Stimulated activated naive CD8-positive, alpha-beta T cell treated with anti-CD3 and anti-CD28 coated beads, Interleukin-15, amount 100 ng/mL, for 72 hours (primary cell): ENCODE measurements around the gene CDK2AP2.
"Not testable (repeated sequence)": the region's sequence is repeated elsewhere in the genome, so short reads cannot be mapped to it uniquely, and the experiment has no call there.

Experiments
- ATAC-seq: fragments of 150-1000 bp; cut with Tn5 transposase; 2 replicates; pipeline ENCODE4 v1.10.0; 2021; ENCODE audit warnings: mild to moderate bottlenecking, moderate library complexity
- DNase-seq, 2 donors: peaks; one replicate each; pipeline ENCODE4 v3.0.0; 2021 to 2022
- H3K27ac Mint-ChIP-seq, 2 donors: one replicate each; pipeline ENCODE4 v1.8.0; 2022; ENCODE audit warnings: mild to moderate bottlenecking in 2 of 2, mixed read lengths in 2 of 2, moderate library complexity in 2 of 2
- H3K27me3 Mint-ChIP-seq: one replicate; pipeline ENCODE4 v1.8.0; 2022; ENCODE audit warnings: mixed read lengths
- H3K4me1 Mint-ChIP-seq: one replicate; pipeline ENCODE4 v1.8.0; 2022; ENCODE audit warnings: mild to moderate bottlenecking, mixed read lengths
- H3K4me3 Mint-ChIP-seq, 2 donors: one replicate each; pipeline ENCODE4 v1.8.0; 2022; ENCODE audit warnings: mild to moderate bottlenecking in 2 of 2, mixed read lengths in 2 of 2, moderate library complexity in 1 of 2
- H3K9me3 Mint-ChIP-seq, 2 donors: one replicate each; pipeline ENCODE4 v1.8.0; 2022; ENCODE audit warnings: mixed read lengths in 2 of 2

The CDK2AP2 gene

DNA sequence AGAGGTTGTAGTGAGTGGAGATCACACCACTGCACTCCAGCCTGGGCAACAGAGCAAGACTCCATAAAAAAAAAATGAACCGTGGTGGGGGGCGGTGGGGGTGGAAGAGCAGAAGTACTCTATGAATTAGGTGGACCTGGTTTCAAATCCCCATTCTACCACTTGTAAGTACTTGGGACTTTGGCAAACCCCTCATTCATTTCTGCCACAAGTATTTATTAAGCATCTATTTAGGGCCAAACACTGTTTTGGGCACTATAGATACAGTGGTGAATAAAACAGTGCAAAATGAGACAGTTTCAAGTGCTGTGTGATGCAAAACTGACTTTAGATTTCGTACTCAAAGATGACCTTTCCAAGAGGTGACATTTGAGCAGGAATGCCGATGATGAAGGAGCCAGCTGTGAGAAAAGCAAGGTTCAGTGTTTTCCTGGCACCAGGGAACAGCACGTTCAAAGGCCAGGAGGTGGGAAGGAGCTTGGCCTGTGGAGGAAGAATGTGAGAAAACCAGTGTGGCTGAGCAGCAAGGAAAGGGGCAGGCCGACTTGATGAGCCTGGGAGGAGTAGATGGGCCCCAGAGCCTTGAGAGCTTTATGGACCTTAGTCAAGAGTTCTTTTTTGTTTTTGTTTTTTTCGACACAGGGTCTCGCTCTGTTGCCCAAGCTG lies 37.5 kb downstream of the CDK2AP2 start:
- H3K27ac Mint-ChIP-seq, result no peak overlapping the region
- DNase-seq (no peak), ATAC-seq (no peak)
- H3K4me3 Mint-ChIP-seq, result peak overlapping the region in 1 of 2 donors; percentile 92
- H3K4me1 Mint-ChIP-seq, result peaks cover 37% of the 10 kb centered on the region
- H3K27me3 Mint-ChIP-seq, result no peaks in the 10 kb centered on the region
- H3K9me3 Mint-ChIP-seq, result no peaks in the 10 kb centered on the region

DNA sequence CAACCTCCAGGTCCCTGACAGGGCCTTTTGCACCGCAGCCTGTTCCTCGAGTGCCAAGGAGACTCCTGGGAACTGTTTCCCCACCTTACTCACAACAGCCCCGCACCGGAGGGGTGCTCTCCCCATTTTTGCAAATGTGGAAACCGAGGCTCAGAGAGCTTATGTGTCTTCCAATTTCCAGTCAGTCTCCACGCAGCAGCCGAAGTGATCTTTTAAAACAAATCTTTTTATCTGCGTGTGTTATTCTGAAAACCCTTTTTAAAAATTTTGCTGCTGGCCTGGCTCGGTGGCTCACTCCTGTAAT lies 38.5 kb downstream of the CDK2AP2 start:
- DNase-seq (no peak), ATAC-seq (no peak)
- H3K4me1 Mint-ChIP-seq, result peaks cover 47% of the 10 kb centered on the region
- peak overlapping the region; percentile 82 to 92 for H3K4me3 Mint-ChIP-seq
- H3K27ac Mint-ChIP-seq, result peak overlapping the region in 1 of 2 donors; percentile 65
- no peaks in the 10 kb centered on the region for H3K9me3 Mint-ChIP-seq
- no peaks in the 10 kb centered on the region for H3K27me3 Mint-ChIP-seq

DNA sequence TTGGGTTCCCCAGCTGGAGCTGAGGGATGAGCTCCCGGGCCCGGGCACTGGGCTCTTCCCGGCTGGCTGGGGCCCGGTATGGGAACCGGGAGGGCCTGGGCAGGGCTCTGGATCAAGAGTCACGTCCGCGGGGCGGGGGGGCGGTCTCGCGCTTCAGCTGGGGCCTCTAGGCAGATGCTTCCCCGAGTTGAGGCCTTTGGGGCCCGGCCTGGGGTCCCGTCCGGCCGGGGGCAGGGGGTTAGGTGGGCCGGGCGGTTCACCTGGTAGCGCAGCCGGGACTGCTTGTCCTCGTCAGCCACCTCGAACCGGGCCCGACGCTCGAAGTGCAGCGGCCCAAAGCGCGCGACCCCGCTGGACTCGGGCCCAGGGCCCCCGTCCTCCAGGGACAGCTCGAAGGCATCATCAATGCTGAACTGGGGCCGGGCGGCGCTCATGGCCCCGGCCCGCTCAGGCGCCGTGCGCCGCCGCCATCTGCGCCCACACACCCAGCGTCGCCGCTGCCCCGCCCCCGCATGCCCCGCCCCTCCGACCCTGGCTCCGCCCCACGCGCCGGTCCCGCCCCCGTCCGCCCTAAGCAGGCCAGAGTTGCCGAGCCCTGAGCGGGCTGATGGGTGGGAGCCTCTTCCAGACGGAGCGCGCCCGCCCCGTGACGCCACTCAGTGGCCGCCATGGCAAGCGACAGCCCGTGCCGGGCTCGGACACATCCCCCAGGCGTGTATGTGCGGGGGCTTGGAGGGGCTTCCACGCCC lies 39.0 kb downstream of the CDK2AP2 start, which contains the start of gene TMEM134:
TSS of gene TMEM134 (minus strand) at position 493 of the 749 bp plus-strand sequence. CDS start at position 434, 59 bp downstream.
- peaks cover 52% of the 10 kb centered on the region for H3K4me1 Mint-ChIP-seq
- H3K27me3 Mint-ChIP-seq, result no peaks in the 10 kb centered on the region
- ATAC-seq, result peak; percentile 88
- H3K4me3 Mint-ChIP-seq, result peak within 1 kb of the TSS; percentile 92 to 95
- no peaks in the 10 kb centered on the region for H3K9me3 Mint-ChIP-seq
- H3K27ac Mint-ChIP-seq, result peak within 1 kb of the TSS; percentile 89 to 97
- DNase-seq, result peak; percentile 92 to 93

DNA sequence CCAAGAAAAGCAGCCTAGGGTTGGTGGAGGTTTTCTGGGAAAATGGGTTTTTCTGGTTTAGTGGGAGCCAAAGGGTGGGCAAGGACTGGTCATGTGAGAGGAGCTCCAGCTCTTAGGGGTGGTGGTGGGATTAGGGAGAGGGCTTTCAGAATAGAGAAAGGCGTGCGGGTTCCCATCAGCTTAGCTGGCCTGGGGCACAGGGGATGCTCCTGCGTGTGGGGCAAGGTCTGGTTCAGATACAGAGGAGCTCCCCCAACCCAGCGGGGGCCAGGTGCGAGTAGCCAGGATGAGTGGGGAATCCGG lies 39.6 kb downstream of the CDK2AP2 start:
- ATAC-seq (peak; percentile 19), DNase-seq (peak in 1 of 2 donors; percentile 35)
- H3K27me3 Mint-ChIP-seq, result no peaks in the 10 kb centered on the region
- peak overlapping the region; percentile 92 to 95 for H3K4me3 Mint-ChIP-seq
- H3K27ac Mint-ChIP-seq, result peak overlapping the region; percentile 89 to 97
- H3K9me3 Mint-ChIP-seq, result no peaks in the 10 kb centered on the region
- peaks cover 55% of the 10 kb centered on the region for H3K4me1 Mint-ChIP-seq

DNA sequence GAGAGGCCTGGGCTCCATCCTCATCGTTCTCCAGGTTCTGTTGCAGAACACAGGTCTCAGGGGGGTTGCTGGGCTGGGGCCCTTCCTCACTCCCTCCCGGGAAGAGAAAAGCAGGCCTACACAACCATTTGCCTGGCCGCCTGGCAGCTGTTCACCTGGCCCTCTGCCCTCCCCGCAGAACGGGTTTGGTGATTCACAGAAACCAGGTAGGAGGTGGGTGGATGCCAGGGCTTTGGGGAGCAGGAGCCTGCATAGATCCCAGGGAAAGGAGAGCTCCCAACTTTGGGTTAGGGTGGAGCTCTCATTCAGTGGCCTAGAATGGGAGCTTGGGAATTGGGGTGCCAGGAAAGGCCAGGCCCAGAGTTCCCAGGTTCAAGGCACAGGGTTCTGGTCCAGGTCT lies 39.9 kb downstream of the CDK2AP2 start:
- Mint-ChIP-seq H3K9me3 (no peaks in the 10 kb centered on the region), H3K4me1 (peaks cover 55% of the 10 kb centered on the region), H3K27ac (peak overlapping the region; percentile 89 to 97), H3K27me3 (no peaks in the 10 kb centered on the region), H3K4me3 (peak overlapping the region; percentile 92 to 95)
- DNase-seq, result no peak
- ATAC-seq, result no peak

DNA sequence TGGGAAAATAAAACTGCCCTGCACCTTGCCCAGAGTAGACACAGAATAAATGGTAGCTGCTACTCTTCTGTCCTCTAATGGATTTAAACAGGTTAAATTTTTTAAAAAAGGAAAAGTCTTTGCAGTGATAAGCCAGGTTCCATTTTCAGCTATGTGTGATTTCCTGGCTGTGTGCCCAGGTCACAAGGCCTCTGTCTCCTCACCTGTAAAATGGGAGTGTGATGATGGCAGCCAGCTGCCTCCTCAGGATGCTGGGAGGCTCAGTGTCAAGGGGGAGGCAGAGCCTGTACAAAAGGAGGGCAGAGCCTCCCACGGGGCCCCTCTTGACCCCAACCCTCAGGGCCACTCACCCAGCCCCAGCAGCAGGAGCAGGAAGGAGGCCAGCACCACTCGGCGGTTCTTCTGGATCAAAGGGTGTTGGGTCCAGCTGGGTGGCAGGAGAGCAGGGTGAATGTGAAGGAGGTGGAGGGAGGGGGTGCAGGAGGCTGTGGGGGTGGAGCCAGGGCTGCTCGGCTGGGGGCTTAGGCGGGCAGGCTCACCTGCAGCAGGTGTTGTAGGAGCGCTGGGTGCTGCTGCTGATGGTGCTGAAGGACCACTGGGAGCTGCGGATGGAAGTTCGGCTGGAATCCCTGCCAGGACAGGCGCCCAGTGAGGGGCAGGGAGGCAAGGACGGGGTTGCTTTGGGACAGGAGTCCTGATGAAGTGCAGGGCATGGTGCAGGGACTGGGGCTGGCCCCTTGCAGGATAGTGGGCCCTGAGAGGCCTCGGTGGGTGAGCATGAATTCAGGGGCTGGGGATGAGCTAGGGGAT lies 40.8 kb downstream of the CDK2AP2 start:
- H3K4me3 Mint-ChIP-seq, result peak overlapping the region; percentile 92 to 95
- H3K27me3 Mint-ChIP-seq, result no peaks in the 10 kb centered on the region
- peak overlapping the region in 1 of 2 donors; percentile 77 for H3K27ac Mint-ChIP-seq
- DNase-seq (no peak), ATAC-seq (no peak)
- peaks cover 55% of the 10 kb centered on the region for H3K4me1 Mint-ChIP-seq
- no peaks in the 10 kb centered on the region for H3K9me3 Mint-ChIP-seq

DNA sequence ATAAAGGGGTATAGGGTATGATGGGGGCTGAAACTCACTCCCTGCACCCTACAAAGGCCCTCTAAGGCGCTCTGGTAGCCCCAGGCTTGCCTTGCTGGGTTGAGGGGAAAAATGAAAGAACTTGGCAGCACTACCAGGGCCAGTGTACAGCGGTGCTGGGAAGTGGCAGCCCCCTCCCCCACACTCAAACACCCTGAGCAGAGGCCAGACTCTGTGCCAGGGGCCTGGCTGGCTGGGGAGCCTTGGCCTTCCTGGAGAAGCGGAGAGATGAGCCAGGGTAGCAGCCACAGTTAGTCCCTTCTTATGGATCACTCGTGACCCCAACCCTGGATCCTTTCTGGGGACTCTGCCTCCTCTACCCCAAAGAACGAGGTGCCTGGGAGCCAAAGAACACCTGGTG lies 41.6 kb downstream of the CDK2AP2 start:
- Mint-ChIP-seq H3K27ac (peak overlapping the region in 1 of 2 donors; percentile 42), H3K4me1 (peaks cover 55% of the 10 kb centered on the region), H3K4me3 (peak overlapping the region in 1 of 2 donors; percentile 95), H3K27me3 (no peaks in the 10 kb centered on the region), H3K9me3 (no peaks in the 10 kb centered on the region)
- no peak for ATAC-seq
- no peak for DNase-seq

DNA sequence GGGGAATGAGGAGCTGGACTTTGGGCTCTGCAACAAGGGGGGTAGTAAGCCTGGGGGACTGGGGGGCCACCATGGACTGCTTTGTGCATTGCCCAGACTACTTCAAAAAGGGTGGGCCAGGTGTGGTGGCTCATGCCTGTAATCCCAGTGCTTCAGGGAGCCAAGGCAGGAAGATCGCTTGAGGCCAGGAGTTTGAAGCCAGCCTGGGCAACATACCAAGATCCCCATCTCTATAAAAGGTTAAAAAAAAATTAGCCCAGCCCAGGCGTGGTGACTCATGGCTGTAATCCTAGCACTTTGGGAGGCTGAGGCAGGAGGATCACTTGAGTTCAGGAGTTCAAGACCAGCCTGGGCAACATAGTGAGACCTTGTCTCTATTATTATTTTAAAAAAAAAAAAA lies 42.4 kb downstream of the CDK2AP2 start:
- ATAC-seq, H3K27me3 Mint-ChIP-seq, H3K9me3 Mint-ChIP-seq, DNase-seq: not testable (repeated sequence)
- Mint-ChIP-seq H3K4me3 (peak overlapping the region; percentile 92 to 98), H3K27ac (peak overlapping the region; percentile 92 to 99), H3K4me1 (peaks cover 54% of the 10 kb centered on the region)

DNA sequence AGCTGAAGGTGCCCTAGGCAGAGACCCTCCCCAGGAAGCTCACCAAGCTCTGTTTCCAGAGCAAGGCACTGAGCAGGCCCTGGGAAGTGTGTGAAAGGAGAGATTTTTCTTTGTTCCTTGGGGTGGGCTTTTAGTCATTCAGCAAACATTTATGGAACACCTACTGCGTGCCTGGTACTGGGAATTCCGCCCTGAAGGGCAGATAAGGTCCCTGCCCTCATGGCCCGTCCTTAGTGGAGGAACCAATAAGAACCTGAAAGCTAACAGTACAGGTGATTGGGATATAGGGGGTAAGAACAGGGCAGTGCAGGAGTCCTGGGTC lies 42.8 kb downstream of the CDK2AP2 start:
- H3K9me3 Mint-ChIP-seq, result no peaks in the 10 kb centered on the region
- peaks cover 54% of the 10 kb centered on the region for H3K4me1 Mint-ChIP-seq
- ATAC-seq, result no peak
- peak overlapping the region; percentile 92 to 99 for H3K27ac Mint-ChIP-seq
- H3K4me3 Mint-ChIP-seq, result peak overlapping the region; percentile 92 to 98
- no peak for DNase-seq
- H3K27me3 Mint-ChIP-seq, result no peaks in the 10 kb centered on the region

DNA sequence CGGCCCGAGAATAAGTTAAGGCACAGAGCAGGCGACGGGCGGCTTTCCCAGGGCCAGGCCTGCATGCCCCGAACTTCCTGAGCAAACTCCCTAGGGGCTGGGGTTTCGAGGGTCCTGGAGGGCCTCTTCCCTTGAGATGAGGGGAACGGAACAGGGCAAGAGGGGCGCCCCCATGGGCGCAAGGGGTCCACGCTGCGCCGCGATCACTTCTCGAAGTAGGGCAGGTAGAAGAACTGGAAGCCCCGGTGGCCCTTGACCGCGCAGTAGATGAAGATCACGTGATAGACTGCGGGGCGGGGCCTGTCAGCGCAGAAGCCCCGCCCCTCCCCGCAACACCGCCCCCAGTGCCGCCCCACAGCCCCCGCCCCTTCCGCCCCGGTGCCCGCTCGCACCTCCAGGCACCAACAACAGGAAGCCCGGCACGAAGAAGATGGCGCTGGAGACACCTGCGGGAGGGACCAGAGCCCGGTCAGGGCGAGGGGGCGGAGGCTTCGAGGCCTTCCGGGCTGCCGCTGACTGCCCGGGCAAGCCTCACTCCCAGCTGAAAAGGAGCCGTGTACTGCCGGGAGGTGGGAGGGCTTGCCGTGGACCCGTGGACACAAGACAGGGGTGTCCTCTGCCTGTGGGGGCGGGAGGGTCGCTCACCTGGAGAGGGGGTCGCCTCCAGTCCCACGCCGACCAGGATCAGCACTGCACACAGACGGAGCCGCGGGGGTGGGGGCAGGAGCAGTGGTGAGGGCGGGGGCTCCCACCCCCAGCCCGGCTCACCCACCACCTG lies 43.4 kb downstream of the CDK2AP2 start:
- Mint-ChIP-seq H3K4me3 (peak overlapping the region; percentile 92 to 98), H3K9me3 (no peaks in the 10 kb centered on the region), H3K27me3 (no peaks in the 10 kb centered on the region), H3K4me1 (peaks cover 59% of the 10 kb centered on the region), H3K27ac (peak overlapping the region; percentile 92 to 99)
- DNase-seq (peak; percentile 92 to 95), ATAC-seq (peak; percentile 84)

DNA sequence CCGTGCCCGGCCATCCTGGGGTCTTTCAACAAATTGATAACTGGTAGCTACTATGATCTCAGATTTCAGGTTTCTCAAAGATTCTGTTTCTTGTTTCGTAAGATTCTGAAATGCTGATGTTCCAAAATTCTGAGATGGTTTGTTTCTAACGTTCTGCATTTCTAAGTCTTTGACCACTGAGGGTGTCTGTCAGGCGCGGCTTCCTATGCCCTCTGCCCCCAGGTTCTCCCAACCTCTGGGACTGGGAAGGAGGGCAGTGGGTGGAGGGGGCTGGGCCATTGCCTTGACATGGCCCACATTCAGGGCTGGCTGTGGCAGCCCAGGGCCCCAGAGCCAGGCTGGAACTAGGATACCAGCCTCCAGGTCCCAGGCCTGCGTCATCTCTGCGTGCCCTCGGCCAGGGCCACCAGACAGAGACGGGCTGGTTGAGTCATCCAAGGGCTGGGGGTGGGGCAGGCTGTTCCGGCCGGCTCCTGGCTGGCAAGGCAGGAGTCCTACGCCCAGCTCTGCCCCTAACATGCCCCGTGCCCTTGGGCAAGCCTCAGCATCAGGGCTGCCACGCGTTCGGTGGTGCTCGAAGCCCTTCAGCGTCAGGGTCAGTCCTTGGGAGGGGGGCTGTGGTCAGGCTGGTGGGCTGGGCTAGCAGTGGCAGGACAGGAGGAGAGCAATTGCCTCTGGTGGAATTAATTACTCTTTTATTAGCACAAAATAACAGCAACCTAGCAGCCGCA lies 44.1 kb downstream of the CDK2AP2 start:
- Mint-ChIP-seq H3K27ac (peak overlapping the region in 1 of 2 donors; percentile 99), H3K27me3 (no peaks in the 10 kb centered on the region), H3K4me1 (peaks cover 55% of the 10 kb centered on the region), H3K9me3 (no peaks in the 10 kb centered on the region), H3K4me3 (peak overlapping the region; percentile 92 to 98)
- DNase-seq, result no peak
- no peak for ATAC-seq

DNA sequence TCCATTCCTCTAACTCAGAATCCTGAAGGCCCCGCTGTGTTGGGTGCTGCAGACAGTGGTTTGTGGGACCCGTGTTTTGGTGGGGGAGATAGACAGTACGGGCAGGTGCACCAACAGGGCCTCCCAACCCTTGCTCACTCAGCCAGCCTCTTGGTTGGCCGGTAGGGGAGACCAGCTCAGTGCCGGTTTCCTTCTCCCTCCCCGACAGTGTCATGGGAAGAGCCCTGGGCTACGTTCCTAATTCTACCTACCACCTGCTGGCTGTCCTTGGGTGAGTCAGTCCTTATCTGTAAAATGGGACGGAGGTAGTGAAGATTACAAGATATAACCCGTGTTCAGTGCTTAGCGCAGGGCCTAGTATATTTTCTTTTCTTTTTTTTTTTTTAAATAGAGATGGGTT lies 44.8 kb downstream of the CDK2AP2 start:
- Mint-ChIP-seq H3K4me3 (no peak overlapping the region), H3K27me3 (no peaks in the 10 kb centered on the region), H3K4me1 (peaks cover 51% of the 10 kb centered on the region), H3K27ac (no peak overlapping the region), H3K9me3 (no peaks in the 10 kb centered on the region)
- DNase-seq, result no peak
- ATAC-seq, result no peak

DNA sequence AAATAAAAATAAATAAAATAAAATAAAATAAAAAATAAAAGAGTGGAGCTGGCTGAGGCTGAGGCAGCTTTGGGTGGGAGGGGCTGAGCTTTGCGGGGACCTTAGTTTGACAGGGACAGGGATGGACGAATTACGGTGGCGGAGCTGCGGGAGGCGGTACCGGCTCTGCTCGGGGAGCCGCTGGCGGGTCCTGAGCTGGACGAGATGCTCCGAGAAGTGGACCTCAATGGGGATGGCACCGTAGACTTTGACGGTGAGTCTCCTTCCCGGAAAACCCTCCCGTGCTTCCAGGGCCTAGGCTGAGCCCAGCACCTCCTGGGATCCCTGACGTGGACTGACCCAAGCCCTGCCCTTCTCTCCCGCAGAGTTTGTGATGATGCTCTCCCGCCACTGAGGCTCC lies 49.7 kb downstream of the CDK2AP2 start:
- DNase-seq (no peak), ATAC-seq (no peak)
- no peaks in the 10 kb centered on the region for H3K9me3 Mint-ChIP-seq
- H3K27ac Mint-ChIP-seq, result peak overlapping the region in 1 of 2 donors; percentile 63
- no peak overlapping the region for H3K4me3 Mint-ChIP-seq
- H3K4me1 Mint-ChIP-seq, result peaks cover 17% of the 10 kb centered on the region
- no peaks in the 10 kb centered on the region for H3K27me3 Mint-ChIP-seq

DNA sequence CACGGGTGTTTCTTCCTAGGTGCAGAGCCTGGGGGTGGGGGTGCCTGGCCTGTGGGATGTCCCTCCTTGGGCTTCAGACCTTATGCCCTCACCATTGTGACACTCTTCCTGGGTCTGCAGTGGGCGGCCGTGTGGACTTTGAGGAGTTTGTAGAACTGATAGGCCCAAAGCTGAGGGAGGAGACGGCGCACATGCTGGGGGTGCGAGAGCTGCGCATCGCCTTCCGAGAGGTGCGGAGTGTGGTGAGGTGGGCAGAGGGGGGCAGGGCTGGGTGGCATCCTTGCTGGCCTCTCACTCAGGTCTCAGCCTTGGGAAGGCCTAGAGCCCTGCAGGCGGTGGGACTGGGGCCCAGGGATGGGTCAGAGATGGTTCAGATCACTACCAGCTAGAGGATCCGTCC lies 50.5 kb downstream of the CDK2AP2 start:
- Mint-ChIP-seq H3K4me3 (no peak overlapping the region), H3K27me3 (no peaks in the 10 kb centered on the region), H3K9me3 (no peaks in the 10 kb centered on the region), H3K4me1 (peaks cover 17% of the 10 kb centered on the region), H3K27ac (peak overlapping the region in 1 of 2 donors; percentile 89)
- DNase-seq (no peak), ATAC-seq (no peak)
